ENCODE data around the gene CDK5R1. TPM values are rescaled to one million over a fixed set of nuclear protein-coding genes. Genes with fewer than 3 reads are reported as not detected.

The CDK5R1 gene
- polyA plus RNA-seq, 3 donors: 0.44 to 1.0 (median 0.48) TPM

DNA sequence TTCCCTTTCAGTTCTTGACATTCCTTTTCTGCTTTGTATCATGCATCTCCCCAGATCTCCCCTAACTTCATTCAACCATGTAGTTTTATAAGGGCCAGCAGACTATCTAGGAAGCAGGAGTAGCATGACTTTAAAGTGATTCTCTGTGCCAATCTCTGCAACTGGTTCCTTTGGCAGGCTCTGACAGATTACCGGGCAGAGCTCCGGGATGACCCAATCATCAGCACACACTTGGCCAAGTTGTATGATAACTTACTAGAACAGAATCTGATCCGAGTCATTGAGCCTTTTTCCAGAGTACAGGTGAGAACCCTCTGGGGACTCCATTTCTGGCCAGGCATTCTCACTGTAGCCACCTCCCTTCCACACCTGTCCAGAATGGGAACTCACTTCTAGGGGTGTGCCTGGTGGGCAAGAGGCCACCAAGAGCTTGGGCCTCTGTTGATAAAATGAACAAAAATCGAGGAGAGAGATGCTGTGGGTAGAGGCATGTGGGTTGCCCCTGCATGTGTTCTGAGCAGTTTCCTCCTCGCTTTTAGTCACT is 7.6 kb upstream of the CDK5R1 start:
- DNase-seq: no peak
- no peaks in the 10 kb centered on the region for H3K4me1 ChIP-seq (ENCODE audit: control insufficient read depth in 1 of 2, insufficient read depth in 2 of 2, low read length in 2 of 2)
- Mint-ChIP-seq H3K4me3 (peak overlapping the region in 1 of 2 donors; percentile 0), H3K9me3 (no peaks in the 10 kb centered on the region), H3K36me3 (peaks cover 80 to 89% of the 10 kb centered on the region in 2 donors), H3K4me1 (no peaks in the 10 kb centered on the region), H3K27me3 (ENCODE audit: low read depth in 3 of 3) (no peaks in the 10 kb centered on the region), H3K27ac (no peak overlapping the region)
- H3K9me3 ChIP-seq (replicated peaks in 1 of 2; ENCODE audit: control insufficient read depth in 1 of 2, insufficient read depth in 1 of 2, low read length in 2 of 2): no peaks in the 10 kb centered on the region
- H3K9ac ChIP-seq (ENCODE audit: insufficient read depth, low read length, poor library complexity, severe bottlenecking): no peak overlapping the region
- no peaks in the 10 kb centered on the region for H3K79me2 ChIP-seq (ENCODE audit: insufficient read depth, low read length)
- TF ChIP-seq, protein P1, sequence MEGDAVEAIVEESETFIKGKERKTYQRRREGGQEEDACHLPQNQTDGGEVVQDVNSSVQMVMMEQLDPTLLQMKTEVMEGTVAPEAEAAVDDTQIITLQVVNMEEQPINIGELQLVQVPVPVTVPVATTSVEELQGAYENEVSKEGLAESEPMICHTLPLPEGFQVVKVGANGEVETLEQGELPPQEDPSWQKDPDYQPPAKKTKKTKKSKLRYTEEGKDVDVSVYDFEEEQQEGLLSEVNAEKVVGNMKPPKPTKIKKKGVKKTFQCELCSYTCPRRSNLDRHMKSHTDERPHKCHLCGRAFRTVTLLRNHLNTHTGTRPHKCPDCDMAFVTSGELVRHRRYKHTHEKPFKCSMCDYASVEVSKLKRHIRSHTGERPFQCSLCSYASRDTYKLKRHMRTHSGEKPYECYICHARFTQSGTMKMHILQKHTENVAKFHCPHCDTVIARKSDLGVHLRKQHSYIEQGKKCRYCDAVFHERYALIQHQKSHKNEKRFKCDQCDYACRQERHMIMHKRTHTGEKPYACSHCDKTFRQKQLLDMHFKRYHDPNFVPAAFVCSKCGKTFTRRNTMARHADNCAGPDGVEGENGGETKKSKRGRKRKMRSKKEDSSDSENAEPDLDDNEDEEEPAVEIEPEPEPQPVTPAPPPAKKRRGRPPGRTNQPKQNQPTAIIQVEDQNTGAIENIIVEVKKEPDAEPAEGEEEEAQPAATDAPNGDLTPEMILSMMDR (IDR thresholded peaks at IDR 0.05): no peak
- WGBS (ENCODE audit: insufficient coverage): 99% methylated on average over 5 of the region's 5 CpGs
- H3K27ac ChIP-seq (ENCODE audit: low read depth in 1 of 2, low read length in 2 of 2): no peak overlapping the region
- peaks cover 85 to 88% of the 10 kb centered on the region in 2 donors for H3K36me3 ChIP-seq (replicated peaks in 1 of 2; ENCODE audit: control insufficient read depth in 1 of 2, insufficient read depth in 2 of 2, low read length in 2 of 2)
- no peaks in the 10 kb centered on the region for H3K27me3 ChIP-seq (ENCODE audit: control insufficient read depth in 2 of 2, insufficient read depth in 2 of 2, low read length in 2 of 2)
- intact Hi-C loops (cut with micrococcal nuclease): no loop called here
- H2AFZ ChIP-seq (ENCODE audit: insufficient read depth, low read depth, low read length, poor library complexity, severe bottlenecking): no peak overlapping the region
- H3K4me2 ChIP-seq (replicated peaks; ENCODE audit: extremely low read depth, low read length, poor library complexity, severe bottlenecking): no peak overlapping the region
- peaks cover 11% of the 10 kb centered on the region for H4K20me1 ChIP-seq (ENCODE audit: insufficient read depth, low read length)
- no peak overlapping the region for H3K4me3 ChIP-seq (replicated peaks in 1 of 3; ENCODE audit: low read depth in 2 of 3, low read length in 3 of 3)

DNA sequence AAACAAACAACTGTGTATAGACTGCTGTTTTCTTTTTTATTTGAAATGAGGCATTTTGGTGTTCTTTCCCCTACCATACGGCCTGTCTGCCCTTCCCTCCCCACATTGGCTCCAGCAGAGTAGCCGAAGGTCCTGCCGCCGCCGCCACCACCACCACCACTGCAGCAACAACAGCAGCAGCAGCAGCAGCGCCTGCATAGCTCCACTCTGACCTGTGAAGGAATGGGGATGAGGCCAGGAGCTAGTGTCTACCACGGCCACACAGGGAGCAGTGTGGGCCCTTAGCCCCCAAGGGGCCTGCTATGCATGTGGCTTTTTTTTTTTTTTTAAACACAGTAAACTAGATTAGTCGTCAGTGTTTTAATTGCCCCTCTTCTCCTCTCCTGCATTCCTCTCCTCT is 5.6 kb upstream of the CDK5R1 start:
- Histone ChIP-seq H3K4me1 (ENCODE audit: control insufficient read depth in 1 of 2, insufficient read depth in 2 of 2, low read length in 2 of 2) (peaks cover 4 to 6% of the 10 kb centered on the region in 2 donors), H3K79me2 (ENCODE audit: insufficient read depth, low read length) (no peaks in the 10 kb centered on the region), H3K27ac (ENCODE audit: low read depth in 1 of 2, low read length in 2 of 2) (no peak overlapping the region), H2AFZ (ENCODE audit: insufficient read depth, low read depth, low read length, poor library complexity, severe bottlenecking) (no peak overlapping the region), H3K4me3 (replicated peaks in 1 of 3; ENCODE audit: low read depth in 2 of 3, low read length in 3 of 3) (no peak overlapping the region), H3K27me3 (ENCODE audit: control insufficient read depth in 2 of 2, insufficient read depth in 2 of 2, low read length in 2 of 2) (peaks cover 0 to 3% of the 10 kb centered on the region in 2 donors), H4K20me1 (ENCODE audit: insufficient read depth, low read length) (peaks cover 11% of the 10 kb centered on the region), H3K9me3 (replicated peaks in 1 of 2; ENCODE audit: control insufficient read depth in 1 of 2, insufficient read depth in 1 of 2, low read length in 2 of 2) (no peaks in the 10 kb centered on the region), H3K4me2 (replicated peaks; ENCODE audit: extremely low read depth, low read length, poor library complexity, severe bottlenecking) (no peak overlapping the region), H3K9ac (ENCODE audit: insufficient read depth, low read length, poor library complexity, severe bottlenecking) (no peak overlapping the region), H3K36me3 (replicated peaks in 1 of 2; ENCODE audit: control insufficient read depth in 1 of 2, insufficient read depth in 2 of 2, low read length in 2 of 2) (peaks cover 65 to 68% of the 10 kb centered on the region in 2 donors)
- Mint-ChIP-seq H3K9me3 (no peaks in the 10 kb centered on the region), H3K36me3 (peaks cover 60 to 68% of the 10 kb centered on the region in 2 donors), H3K27ac (peak overlapping the region in 3 of 7 donors; percentile 27 to 41 (median 35)), H3K4me3 (no peak overlapping the region), H3K27me3 (ENCODE audit: low read depth in 3 of 3) (peaks cover 0 to 3% (median 0%) of the 10 kb centered on the region in 3 donors), H3K4me1 (peaks cover 4% of the 10 kb centered on the region)
- intact Hi-C loops (cut with micrococcal nuclease): loop anchor here in 1 of 2 donors (5.0 kb wide), 2 partner anchors 126 to 276 kb away; no protein-coding TSS in a partner anchor
- TF ChIP-seq, protein P1 (IDR thresholded peaks at IDR 0.05): no peak
- WGBS (ENCODE audit: insufficient coverage): 95% methylated on average over 3 of the region's 8 CpGs
- no peak for DNase-seq

Measured in CD14-positive monocyte (primary cell).